ENCODE measurements around the gene MORF4L2.
A peak's percentile ranks its signal among the peaks of the same experiment; 100 is the strongest.

DNA sequence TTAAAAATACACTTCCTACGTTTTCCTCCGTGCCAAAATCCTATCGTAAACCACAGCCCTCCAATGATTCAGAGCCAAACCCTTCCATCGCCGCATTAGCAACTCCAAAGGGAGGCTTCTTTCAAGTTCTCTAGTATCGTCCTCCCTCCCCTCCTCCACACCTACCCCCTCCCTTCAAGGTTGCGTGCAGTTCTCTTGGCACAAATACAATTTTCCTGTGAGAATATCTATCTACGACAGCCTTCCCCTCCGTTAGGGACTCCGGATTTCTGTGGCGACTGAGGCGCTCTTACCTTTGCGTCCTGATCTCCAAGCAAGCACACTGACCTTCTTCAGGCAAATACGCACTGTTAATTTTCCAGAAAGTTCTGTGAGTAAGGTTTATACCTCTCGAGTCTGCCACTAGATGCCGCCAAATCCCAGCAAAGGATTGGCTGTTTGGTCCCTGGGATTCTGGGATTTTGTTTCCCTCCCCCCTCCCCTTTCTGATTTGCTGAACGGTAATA is 1.2 kb upstream of the MORF4L2 start:
- TF ChIP-seq, protein P1, sequence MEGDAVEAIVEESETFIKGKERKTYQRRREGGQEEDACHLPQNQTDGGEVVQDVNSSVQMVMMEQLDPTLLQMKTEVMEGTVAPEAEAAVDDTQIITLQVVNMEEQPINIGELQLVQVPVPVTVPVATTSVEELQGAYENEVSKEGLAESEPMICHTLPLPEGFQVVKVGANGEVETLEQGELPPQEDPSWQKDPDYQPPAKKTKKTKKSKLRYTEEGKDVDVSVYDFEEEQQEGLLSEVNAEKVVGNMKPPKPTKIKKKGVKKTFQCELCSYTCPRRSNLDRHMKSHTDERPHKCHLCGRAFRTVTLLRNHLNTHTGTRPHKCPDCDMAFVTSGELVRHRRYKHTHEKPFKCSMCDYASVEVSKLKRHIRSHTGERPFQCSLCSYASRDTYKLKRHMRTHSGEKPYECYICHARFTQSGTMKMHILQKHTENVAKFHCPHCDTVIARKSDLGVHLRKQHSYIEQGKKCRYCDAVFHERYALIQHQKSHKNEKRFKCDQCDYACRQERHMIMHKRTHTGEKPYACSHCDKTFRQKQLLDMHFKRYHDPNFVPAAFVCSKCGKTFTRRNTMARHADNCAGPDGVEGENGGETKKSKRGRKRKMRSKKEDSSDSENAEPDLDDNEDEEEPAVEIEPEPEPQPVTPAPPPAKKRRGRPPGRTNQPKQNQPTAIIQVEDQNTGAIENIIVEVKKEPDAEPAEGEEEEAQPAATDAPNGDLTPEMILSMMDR (IDR thresholded peaks at IDR 0.05; ENCODE audit: insufficient read depth, low read depth, low read length) = peak; percentile 63
- no peak for TF ChIP-seq EZH2 (IDR thresholded peaks at IDR 0.05; ENCODE audit: insufficient read depth, low read length)

Measured in astrocyte (in vitro differentiated cells and primary cell).